ENCODE measurements around the gene OOSP3.

DNA sequence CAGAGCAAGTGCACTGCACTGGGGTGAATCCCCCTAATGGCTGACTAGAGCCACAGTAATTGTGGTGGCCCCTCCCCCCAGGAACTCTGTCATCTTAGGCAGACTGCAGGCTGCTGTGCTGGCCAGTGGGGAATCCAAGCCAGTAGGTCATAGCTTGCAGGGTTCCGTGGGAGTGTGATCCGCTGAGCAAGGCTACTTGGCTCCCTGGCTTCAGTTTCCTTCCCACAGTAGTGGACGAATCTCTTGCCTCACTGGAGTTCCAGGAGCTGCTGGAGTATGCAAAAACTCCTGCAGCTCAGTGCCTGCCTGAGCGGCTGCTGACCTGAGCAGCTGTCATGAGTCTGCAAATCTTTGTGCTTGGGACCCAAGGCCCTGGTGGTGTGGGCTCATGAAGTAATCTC is 13.2 kb downstream of the OOSP3 start:
- TF ChIP-seq, protein P1, sequence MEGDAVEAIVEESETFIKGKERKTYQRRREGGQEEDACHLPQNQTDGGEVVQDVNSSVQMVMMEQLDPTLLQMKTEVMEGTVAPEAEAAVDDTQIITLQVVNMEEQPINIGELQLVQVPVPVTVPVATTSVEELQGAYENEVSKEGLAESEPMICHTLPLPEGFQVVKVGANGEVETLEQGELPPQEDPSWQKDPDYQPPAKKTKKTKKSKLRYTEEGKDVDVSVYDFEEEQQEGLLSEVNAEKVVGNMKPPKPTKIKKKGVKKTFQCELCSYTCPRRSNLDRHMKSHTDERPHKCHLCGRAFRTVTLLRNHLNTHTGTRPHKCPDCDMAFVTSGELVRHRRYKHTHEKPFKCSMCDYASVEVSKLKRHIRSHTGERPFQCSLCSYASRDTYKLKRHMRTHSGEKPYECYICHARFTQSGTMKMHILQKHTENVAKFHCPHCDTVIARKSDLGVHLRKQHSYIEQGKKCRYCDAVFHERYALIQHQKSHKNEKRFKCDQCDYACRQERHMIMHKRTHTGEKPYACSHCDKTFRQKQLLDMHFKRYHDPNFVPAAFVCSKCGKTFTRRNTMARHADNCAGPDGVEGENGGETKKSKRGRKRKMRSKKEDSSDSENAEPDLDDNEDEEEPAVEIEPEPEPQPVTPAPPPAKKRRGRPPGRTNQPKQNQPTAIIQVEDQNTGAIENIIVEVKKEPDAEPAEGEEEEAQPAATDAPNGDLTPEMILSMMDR (IDR thresholded peaks at IDR 0.05): no peak
- no peak for TF ChIP-seq POLR2A (IDR thresholded peaks at IDR 0.05)

Data from Peyer's patch (tissue), 4 donors.